Measurements from ENCODE around the gene PGLYRP2. TPM values are rescaled to one million over a fixed set of nuclear protein-coding genes. Genes with fewer than 3 reads are reported as not detected.

The PGLYRP2 gene
- total RNA-seq, 1 donor from 2014 or later: not detected

DNA sequence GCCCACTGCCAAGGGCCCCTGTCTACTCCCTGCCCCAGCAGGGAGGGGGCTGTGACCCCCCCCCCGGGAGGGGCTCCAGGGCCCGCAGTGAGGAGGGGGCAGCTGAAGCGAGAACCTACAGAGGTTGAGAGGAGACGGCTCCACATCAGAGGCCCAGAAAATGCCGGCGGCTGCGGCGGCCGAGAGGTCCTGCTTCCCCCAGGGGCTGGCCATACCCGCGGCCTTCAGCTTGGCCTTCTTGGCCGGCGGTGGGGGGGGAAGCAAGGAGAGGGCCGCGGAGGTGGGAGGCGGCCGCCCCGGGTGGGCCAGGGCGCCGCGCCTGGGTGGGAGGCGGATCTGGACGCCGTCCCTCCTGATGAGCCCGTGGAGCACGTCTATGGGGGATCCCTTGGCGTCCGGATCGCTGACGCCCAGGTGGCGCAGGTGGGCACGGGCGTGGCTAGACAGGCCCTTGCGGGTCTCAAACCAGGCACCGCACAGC is 51.3 kb downstream of the PGLYRP2 start:
- peaks cover 19% of the 10 kb centered on the region for H3K4me1 ChIP-seq
- intact Hi-C loops (cut with DNase I): no loop called here
- DNase-seq: no peak
- no peak overlapping the region for H3K4me3 ChIP-seq
- H3K27me3 ChIP-seq: no peaks in the 10 kb centered on the region
- H3K27ac ChIP-seq: no peak overlapping the region
- H3K36me3 ChIP-seq: peaks cover 56% of the 10 kb centered on the region
- H3K9me3 ChIP-seq: no peaks in the 10 kb centered on the region
- TF ChIP-seq, protein P1, sequence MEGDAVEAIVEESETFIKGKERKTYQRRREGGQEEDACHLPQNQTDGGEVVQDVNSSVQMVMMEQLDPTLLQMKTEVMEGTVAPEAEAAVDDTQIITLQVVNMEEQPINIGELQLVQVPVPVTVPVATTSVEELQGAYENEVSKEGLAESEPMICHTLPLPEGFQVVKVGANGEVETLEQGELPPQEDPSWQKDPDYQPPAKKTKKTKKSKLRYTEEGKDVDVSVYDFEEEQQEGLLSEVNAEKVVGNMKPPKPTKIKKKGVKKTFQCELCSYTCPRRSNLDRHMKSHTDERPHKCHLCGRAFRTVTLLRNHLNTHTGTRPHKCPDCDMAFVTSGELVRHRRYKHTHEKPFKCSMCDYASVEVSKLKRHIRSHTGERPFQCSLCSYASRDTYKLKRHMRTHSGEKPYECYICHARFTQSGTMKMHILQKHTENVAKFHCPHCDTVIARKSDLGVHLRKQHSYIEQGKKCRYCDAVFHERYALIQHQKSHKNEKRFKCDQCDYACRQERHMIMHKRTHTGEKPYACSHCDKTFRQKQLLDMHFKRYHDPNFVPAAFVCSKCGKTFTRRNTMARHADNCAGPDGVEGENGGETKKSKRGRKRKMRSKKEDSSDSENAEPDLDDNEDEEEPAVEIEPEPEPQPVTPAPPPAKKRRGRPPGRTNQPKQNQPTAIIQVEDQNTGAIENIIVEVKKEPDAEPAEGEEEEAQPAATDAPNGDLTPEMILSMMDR (IDR thresholded peaks at IDR 0.05): no peak
- ATAC-seq: no peak

GRCh38 chr19:15427350-15427700 is 52.0 kb downstream of the PGLYRP2 start:
- Histone ChIP-seq H3K27me3 (no peaks in the 10 kb centered on the region), H3K4me3 (no peak overlapping the region), H3K9me3 (no peaks in the 10 kb centered on the region), H3K36me3 (peaks cover 63% of the 10 kb centered on the region), H3K27ac (no peak overlapping the region), H3K4me1 (peaks cover 19% of the 10 kb centered on the region)
- no peak for ATAC-seq
- intact Hi-C loops (cut with DNase I): no loop called here
- TF ChIP-seq, protein P1 (IDR thresholded peaks at IDR 0.05): no peak
- DNase-seq: no peak

DNA sequence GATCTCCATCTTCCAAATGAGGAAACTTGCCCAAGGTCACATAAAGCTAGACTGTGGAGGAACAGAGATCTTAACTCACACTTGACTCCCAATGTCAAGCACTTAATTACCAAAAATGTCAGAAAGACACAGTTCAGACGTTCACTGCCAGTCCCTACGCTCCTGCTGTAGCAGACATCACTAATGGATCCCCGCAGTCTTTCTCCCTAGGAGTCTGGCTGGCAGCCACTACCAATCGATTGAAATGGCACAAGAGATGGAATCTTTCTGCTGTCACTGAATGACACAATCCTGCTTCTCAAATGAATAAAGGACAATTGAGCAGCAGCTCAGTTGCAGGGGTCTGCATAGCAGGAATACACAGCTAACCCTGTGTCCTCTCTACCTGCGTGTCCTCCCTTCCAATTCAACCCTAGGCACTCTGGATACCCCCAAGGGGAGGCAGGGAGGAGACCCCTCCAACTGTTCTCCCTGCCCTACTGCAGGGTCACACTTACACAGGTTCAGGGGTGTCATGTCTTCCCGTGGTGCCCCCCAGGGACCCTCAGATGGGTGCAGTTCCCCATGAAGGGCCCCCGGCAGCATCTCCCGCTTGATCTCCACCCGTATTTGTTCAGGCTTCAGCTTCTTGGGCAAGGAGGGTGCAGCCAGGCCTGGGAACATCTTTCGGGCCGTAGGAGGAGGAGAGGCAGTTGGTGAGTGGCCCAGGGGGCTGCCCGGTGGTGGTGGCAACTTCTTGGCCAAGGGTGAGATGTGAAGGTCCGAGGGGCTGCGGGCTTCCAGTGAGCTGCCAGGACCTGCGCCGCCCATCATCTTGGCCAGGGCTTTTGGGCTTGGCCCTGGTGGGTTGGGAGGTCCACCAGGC is 52.6 kb downstream of the PGLYRP2 start:
- H3K4me3 ChIP-seq: no peak overlapping the region
- no peak overlapping the region for H3K27ac ChIP-seq
- H3K27me3 ChIP-seq: no peaks in the 10 kb centered on the region
- TF ChIP-seq, protein P1 (IDR thresholded peaks at IDR 0.05): no peak
- no peak for DNase-seq
- H3K4me1 ChIP-seq: peaks cover 16% of the 10 kb centered on the region
- intact Hi-C loops (cut with DNase I): no loop called here
- H3K36me3 ChIP-seq: peaks cover 66% of the 10 kb centered on the region
- ATAC-seq: no peak
- no peaks in the 10 kb centered on the region for H3K9me3 ChIP-seq

- Histone ChIP-seq H3K36me3 (peaks cover 66% of the 10 kb centered on the region), H3K27me3 (no peaks in the 10 kb centered on the region), H3K4me3 (no peak overlapping the region), H3K4me1 (peaks cover 7% of the 10 kb centered on the region), H3K9me3 (no peaks in the 10 kb centered on the region), H3K27ac (no peak overlapping the region)
- DNase-seq (no peak), ATAC-seq (no peak)
- TF ChIP-seq, protein P1 (IDR thresholded peaks at IDR 0.05): no peak
- intact Hi-C loops (cut with DNase I): no loop called here
Measured at GRCh38 chr19:15425321-15425950, 53.9 kb downstream of the PGLYRP2 start.

GRCh38 chr19:15424692-15425272 is 54.5 kb downstream of the PGLYRP2 start:
- TF ChIP-seq, protein P1 (IDR thresholded peaks at IDR 0.05): no peak
- peaks cover 66% of the 10 kb centered on the region for H3K36me3 ChIP-seq
- ATAC-seq (no peak), DNase-seq (no peak)
- intact Hi-C loops (cut with DNase I): no loop called here
- no peak overlapping the region for H3K4me3 ChIP-seq
- peaks cover 4% of the 10 kb centered on the region for H3K4me1 ChIP-seq
- no peak overlapping the region for H3K27ac ChIP-seq
- no peaks in the 10 kb centered on the region for H3K27me3 ChIP-seq
- H3K9me3 ChIP-seq: no peaks in the 10 kb centered on the region
